Prostate gland (tissue), 2 donors: ENCODE results near the gene DNPEP. TPM values are rescaled to one million over a fixed set of nuclear protein-coding genes. Genes with fewer than 3 reads are reported as not detected.

Source experiments
- DNase-seq: peaks from one replicate; pipeline ENCODE4 v3.0.0-alpha.2; 2019; ENCODE audit warnings: low spot score
- H3K27ac ChIP-seq, 2 donors: fragments of 200-600 bp; sonication (generic); 2 replicates each; pipeline ENCODE4 v1.5.1; 2017 to 2019
- H3K27me3 ChIP-seq: fragments of 200-600 bp; sonication (generic); replicated peaks from 2 replicates; pipeline ENCODE4 v1.5.1; 2019; ENCODE audit not compliant: insufficient read depth
- H3K36me3 ChIP-seq, 2 donors: fragments of 200-600 bp; sonication (generic); 1 replicate in 1 of 2; 2 replicates in 1 of 2; pipeline versions ENCODE4 v1.5.1 to v1.8.1; 2017 to 2019
- H3K4me1 ChIP-seq: fragments of 200-600 bp; sonication (generic); replicated peaks from 2 replicates; pipeline ENCODE4 v1.5.1; 2019
- H3K4me3 ChIP-seq, 2 donors: fragments of 200-600 bp; sonication (generic); 2 replicates each; pipeline ENCODE4 v1.5.1; 2017 to 2019
- H3K9me3 ChIP-seq: fragments of 200-600 bp; sonication (generic); 2 replicates; pipeline ENCODE4 v1.5.1; 2017
- CTCF ChIP-seq, 4 experiments: fragments of 200-600 bp in 2 of 4; fragments of 450-650 bp in 2 of 4; sonication (generic) in 2 of 4; IDR thresholded peaks; 1 replicate in 3 of 4; 2 replicates in 1 of 4; pipeline ENCODE4 v1.5.1; 2016 to 2019; ENCODE audit warnings: antibody characterized with exemption in 4 of 4, mild to moderate bottlenecking in 2 of 4, moderate library complexity in 2 of 4
- POLR2A ChIP-seq: fragments of 450-650 bp; IDR thresholded peaks from one replicate; pipeline ENCODE4 v1.6.1; 2016; ENCODE audit warnings: antibody characterized with exemption, mild to moderate bottlenecking
- POLR2AphosphoS5 ChIP-seq: sonication (generic); formaldehyde crosslinking; IDR thresholded peaks from one replicate; pipeline ENCODE4 v1.6.1; 2017; ENCODE audit warnings: antibody characterized with exemption
- WGBS: methylation state at CpG from one replicate; pipeline ENCODE4 v1.1.5; 2018; 5-methylcytosine and 5-hydroxymethylcytosine counted together
- intact Hi-C: fragments of 100-400 bp; cut with DNase I; formaldehyde crosslinking; loops from one replicate; pipeline ENCODE4 v1.14.2; 2022
- total RNA-seq, 2 donors: library from RNA; depleted of rRNA; stranded (reverse); fragments of >200 nt; gene quantifications; one replicate each; pipeline ENCODE4 v1.1.0, GENCODE V29; 2016

The DNPEP gene
- total RNA-seq, 2 donors from 2014 or later, result 54.1 to 82.4 TPM

- DNase-seq, result no peak
- Histone ChIP-seq H3K4me3 (no peak overlapping the region), H3K27me3 (no peaks in the 10 kb centered on the region), H3K4me1 (no peaks in the 10 kb centered on the region), H3K9me3 (no peaks in the 10 kb centered on the region), H3K36me3 (no peaks in the 10 kb centered on the region), H3K27ac (peak overlapping the region; percentile 70 to 72)
- 82% methylated on average over 7 of the region's 7 CpGs for WGBS
- TF ChIP-seq CTCF (IDR thresholded peaks at IDR 0.05) (no peak), POLR2A (no peak), POLR2AphosphoS5 (no peak)
- intact Hi-C loops, result loop anchor here (1.0 to 5.0 kb wide), 2 partner anchors 25 to 46 kb away; no protein-coding TSS in a partner anchor
Measured at GRCh38 chr2:219405958-219406860, 18.5 kb upstream of the DNPEP start.

GRCh38 chr2:219405451-219405850 is 17.7 kb upstream of the DNPEP start:
- no peaks in the 10 kb centered on the region for H3K27me3 ChIP-seq
- H3K4me1 ChIP-seq, result no peaks in the 10 kb centered on the region
- peak overlapping the region; percentile 70 to 72 for H3K27ac ChIP-seq
- no peak overlapping the region for H3K4me3 ChIP-seq
- peak in 1 of 4 experiments; percentile 15 for TF ChIP-seq CTCF (IDR thresholded peaks at IDR 0.05)
- no peak for TF ChIP-seq POLR2A
- no peak for TF ChIP-seq POLR2AphosphoS5
- intact Hi-C loops, result loop anchor here (1.0 to 5.0 kb wide), 2 partner anchors 26 to 47 kb away; no protein-coding TSS in a partner anchor
- H3K36me3 ChIP-seq, result no peaks in the 10 kb centered on the region
- no peaks in the 10 kb centered on the region for H3K9me3 ChIP-seq
- no peak for DNase-seq
- 82% methylated on average over 9 of the region's 9 CpGs for WGBS

GRCh38 chr2:219404954-219405353 is 17.2 kb upstream of the DNPEP start:
- no peaks in the 10 kb centered on the region for H3K36me3 ChIP-seq
- DNase-seq, result no peak
- H3K27me3 ChIP-seq, result no peaks in the 10 kb centered on the region
- TF ChIP-seq POLR2AphosphoS5 (no peak), POLR2A (no peak), CTCF (IDR thresholded peaks at IDR 0.05) (no peak)
- H3K4me3 ChIP-seq, result no peak overlapping the region
- H3K27ac ChIP-seq, result peak overlapping the region; percentile 70 to 72
- intact Hi-C loops, result loop anchor here (1.0 to 5.0 kb wide), 3 partner anchors 26 to 117 kb away; no protein-coding TSS in a partner anchor
- 71% methylated on average over 7 of the region's 7 CpGs for WGBS
- H3K9me3 ChIP-seq, result no peaks in the 10 kb centered on the region
- H3K4me1 ChIP-seq, result no peaks in the 10 kb centered on the region

- WGBS, result 62% methylated on average over 10 of the region's 10 CpGs
- no peaks in the 10 kb centered on the region for H3K27me3 ChIP-seq
- no peaks in the 10 kb centered on the region for H3K4me1 ChIP-seq
- TF ChIP-seq POLR2A (no peak), POLR2AphosphoS5 (peak; percentile 30)
- no peaks in the 10 kb centered on the region for H3K9me3 ChIP-seq
- H3K36me3 ChIP-seq, result no peaks in the 10 kb centered on the region
- H3K4me3 ChIP-seq, result no peak overlapping the region
- intact Hi-C loops, result loop anchor here (5.0 kb wide), 1 partner anchor 118 kb away; no protein-coding TSS in a partner anchor
- no peak for DNase-seq
- H3K27ac ChIP-seq, result peak overlapping the region; percentile 70 to 72
Measured at GRCh38 chr2:219404291-219404910, 16.7 kb upstream of the DNPEP start.

GRCh38 chr2:219403861-219404260 is 16.1 kb upstream of the DNPEP start:
- no peak for TF ChIP-seq POLR2A
- TF ChIP-seq CTCF (IDR thresholded peaks at IDR 0.05), result no peak
- no peak for TF ChIP-seq POLR2AphosphoS5
- Histone ChIP-seq H3K36me3 (no peaks in the 10 kb centered on the region), H3K4me3 (no peak overlapping the region), H3K4me1 (no peaks in the 10 kb centered on the region), H3K9me3 (no peaks in the 10 kb centered on the region), H3K27ac (peak overlapping the region; percentile 70 to 72), H3K27me3 (no peaks in the 10 kb centered on the region)
- 83% methylated on average over 9 of the region's 9 CpGs for WGBS
- no peak for DNase-seq
- intact Hi-C loops, result loop anchor here (5.0 kb wide), 1 partner anchor 118 kb away; no protein-coding TSS in a partner anchor
